Thoracic aorta endothelial cell (primary cell): Measurements from ENCODE around the gene OSBPL5. TPM values are rescaled to one million over a fixed set of nuclear protein-coding genes. Genes with fewer than 3 reads are reported as not detected.

Experiments used
- small RNA-seq: library from RNA; depleted of rRNA; stranded (forward); fragments of <200 nt; gene quantifications from one replicate; pipeline ENCODE3, GENCODE V24; 2012
- total RNA-seq: library from RNA; depleted of rRNA; stranded (reverse); fragments of >200 nt; gene quantifications from 2 replicates; pipeline ENCODE4 v1.2.3, GENCODE V29; 2012

The OSBPL5 gene, protein sequence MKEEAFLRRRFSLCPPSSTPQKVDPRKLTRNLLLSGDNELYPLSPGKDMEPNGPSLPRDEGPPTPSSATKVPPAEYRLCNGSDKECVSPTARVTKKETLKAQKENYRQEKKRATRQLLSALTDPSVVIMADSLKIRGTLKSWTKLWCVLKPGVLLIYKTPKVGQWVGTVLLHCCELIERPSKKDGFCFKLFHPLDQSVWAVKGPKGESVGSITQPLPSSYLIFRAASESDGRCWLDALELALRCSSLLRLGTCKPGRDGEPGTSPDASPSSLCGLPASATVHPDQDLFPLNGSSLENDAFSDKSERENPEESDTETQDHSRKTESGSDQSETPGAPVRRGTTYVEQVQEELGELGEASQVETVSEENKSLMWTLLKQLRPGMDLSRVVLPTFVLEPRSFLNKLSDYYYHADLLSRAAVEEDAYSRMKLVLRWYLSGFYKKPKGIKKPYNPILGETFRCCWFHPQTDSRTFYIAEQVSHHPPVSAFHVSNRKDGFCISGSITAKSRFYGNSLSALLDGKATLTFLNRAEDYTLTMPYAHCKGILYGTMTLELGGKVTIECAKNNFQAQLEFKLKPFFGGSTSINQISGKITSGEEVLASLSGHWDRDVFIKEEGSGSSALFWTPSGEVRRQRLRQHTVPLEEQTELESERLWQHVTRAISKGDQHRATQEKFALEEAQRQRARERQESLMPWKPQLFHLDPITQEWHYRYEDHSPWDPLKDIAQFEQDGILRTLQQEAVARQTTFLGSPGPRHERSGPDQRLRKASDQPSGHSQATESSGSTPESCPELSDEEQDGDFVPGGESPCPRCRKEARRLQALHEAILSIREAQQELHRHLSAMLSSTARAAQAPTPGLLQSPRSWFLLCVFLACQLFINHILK
- 19.5 and 30.8 TPM in 2 replicates for total RNA-seq

DNA sequence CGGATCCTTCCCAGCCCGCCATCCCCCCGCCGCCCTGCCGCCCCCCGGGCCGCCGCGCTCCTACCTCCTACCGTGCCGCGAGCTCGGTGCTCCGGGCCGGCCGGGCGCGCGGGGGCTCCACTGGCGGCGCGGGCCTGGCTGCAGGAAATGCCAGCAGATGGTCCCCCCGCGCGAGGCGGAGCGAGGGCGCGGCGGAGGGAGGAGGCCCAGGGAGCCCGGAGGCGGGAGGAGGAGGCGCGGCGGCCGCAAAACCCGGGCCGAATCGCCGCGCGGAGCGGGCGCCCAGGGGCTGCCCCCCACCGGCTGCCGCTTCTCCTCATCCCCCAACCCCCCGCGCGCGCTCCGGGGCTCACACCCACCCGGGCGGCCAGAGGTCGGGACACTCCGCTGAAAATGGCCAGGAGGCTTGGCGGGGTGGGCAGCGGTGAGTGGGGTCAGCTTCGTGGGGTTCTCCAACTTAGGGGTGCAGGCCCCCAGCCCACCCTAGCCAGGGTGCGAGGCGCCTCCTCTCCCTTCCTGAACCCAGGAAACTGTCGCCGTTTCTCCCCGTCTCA lies at the start of gene OSBPL5:
OSBPL5 (minus strand) TSS at position 159 of the 554 bp plus-strand sequence. CDS start 36,162 bp downstream, outside the sequence.

DNA sequence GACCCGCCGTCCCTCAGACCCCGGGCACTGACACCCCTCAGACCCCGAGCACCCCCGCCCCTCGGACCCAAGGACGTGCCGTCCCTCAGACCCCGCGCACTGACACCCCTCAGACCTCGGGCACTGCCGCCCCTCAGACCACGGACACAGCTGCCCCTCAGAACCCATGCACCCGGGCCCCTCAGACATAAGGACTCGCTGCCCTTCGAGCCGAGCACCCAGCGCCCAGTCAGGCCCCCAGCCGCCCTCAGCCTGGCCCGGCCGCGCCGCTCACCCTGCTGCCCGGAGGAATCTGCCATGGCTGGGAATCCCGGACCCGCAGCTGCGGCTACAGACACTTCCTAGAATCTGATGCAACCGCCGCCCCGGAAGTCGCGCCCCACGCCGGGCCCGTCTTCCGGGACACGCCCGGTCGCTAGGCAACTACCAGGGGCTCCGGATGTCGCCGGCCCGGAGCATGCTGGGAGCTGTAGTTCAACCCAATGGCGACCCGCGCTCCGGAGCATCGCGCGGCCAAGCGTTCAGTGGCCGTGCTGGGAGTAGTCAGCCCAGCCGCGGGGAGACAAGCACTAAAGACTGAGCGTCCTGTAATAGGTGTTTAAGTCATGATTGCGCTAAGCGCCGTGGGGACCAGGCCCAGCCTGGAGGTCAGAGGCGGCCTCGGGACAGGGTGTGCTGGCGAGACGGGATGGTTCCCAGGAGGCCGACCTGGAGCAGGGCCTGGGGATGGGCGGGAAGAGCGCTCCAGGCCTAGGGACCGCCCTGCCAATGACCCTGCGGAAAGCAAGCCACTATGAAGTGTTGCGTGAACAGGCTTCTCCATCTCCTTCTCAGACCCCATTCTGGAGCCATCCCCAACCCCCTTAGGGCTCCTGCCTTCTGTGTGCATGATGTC lies 107.8 kb downstream of the OSBPL5 start, which contains the start of gene CARS1:
CARS1 (minus strand) TSS at position 355 of the 895 bp plus-strand sequence; CDS start at position 299, 56 bp downstream.

Small RNA genes lying within 50 kb of the gene (small RNA-seq; reads per million reads assigned to genes)
- not detected for gene RNU1-91P

Other genes with a start within 250 kb of the OSBPL5 start
- 7.6 and 11.4 TPM in 2 replicates for gene PHLDA2, start 235.9 kb downstream of the OSBPL5 start, total RNA-seq
- 169 and 203 TPM in 2 replicates for gene NAP1L4, start 173.0 kb downstream of the OSBPL5 start, total RNA-seq
- gene CARS1, start 107.9 kb downstream of the OSBPL5 start, total RNA-seq = 53.5 and 56.4 TPM in 2 replicates
- gene MRGPRG, start 53.5 kb upstream of the OSBPL5 start, total RNA-seq = not detected in 2 replicates
- gene MRGPRE, start 67.1 kb upstream of the OSBPL5 start, total RNA-seq = not detected in 2 replicates
- 32.5 and 33.4 TPM in 2 replicates for gene ZNF195, start 213.8 kb upstream of the OSBPL5 start, total RNA-seq